Fibroblast of the aortic adventitia (primary cell): ENCODE data around the gene RASSF7. TPM values are rescaled to one million over a fixed set of nuclear protein-coding genes. Genes with fewer than 3 reads are reported as not detected.

Experiments used
- DNase-seq: peaks from one replicate; pipeline ENCODE4 v3.0.0-alpha.2; 2010; ENCODE audit warnings: low read depth
- H3K4me3 ChIP-seq: 2 replicates; pipeline ENCODE4 v1.5.1; 2011; ENCODE audit warnings: low read depth, mild to moderate bottlenecking, control low read depth, low read length, moderate library complexity
- CTCF ChIP-seq: IDR thresholded peaks from 2 replicates; pipeline ENCODE4 v1.5.1; 2011; ENCODE audit warnings: mild to moderate bottlenecking, low read length, control low read depth, inconsistent platforms; ENCODE audit not compliant: insufficient read depth
- total RNA-seq: library from RNA; depleted of rRNA; stranded (reverse); fragments of >200 nt; gene quantifications from 2 replicates; pipeline ENCODE4 v1.2.3, GENCODE V29; 2012; ENCODE audit warnings: low replicate concordance

RASSF7 gene
- total RNA-seq, 1 donor, result 1.6 TPM

DNA sequence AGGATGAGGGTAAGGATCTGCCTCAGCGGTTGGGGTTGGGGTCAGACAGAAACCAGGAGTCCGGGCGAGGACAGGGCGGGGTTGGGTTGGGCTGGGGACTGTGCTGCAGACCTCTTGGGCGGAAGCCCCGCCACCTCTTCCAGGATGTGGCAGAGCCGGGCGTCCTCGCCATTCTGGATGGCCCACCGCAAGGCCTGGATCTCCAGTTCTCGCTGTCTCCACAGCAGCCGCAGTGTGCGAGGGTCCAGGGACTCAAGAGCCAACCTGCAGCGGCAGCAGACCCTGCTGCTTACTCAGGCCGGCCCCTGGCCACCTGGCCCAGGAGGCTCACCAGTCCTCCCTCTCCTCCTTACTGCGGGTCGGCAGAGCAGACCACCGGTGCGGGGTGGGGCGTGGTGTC lies 2.3 kb upstream of the RASSF7 start:
- no peak for DNase-seq
- no peak for TF ChIP-seq CTCF
- no peak overlapping the region for H3K4me3 ChIP-seq

DNA sequence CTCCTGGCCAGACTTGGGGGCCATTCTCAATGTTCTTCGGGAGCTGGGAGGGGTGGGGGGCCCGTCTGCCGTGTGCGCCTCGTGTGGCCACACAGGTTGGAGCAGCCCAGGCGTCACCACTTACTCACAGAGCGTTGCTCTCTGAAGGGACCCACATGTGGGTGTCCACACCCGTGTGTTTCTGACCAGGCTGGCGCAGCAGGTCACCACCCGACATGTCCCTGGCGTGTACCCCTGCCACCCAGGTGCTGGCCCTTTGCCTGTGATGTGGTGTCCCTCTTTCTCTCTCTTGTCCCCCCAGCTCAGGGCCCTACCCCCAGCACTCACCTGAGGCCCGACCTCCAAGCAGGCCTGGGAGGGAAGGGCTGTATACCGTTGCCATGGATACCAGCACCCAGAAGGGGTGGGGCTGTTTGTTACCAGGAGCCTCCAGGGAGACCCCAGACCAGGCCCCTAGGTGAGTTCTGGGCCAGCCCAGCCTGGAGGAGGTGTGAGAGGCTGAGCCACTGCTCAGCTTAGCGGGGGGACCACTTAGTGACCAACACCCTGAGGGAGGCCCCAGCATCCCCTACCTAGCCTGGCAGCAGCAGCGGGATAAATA lies 1.6 kb upstream of the RASSF7 start:
- no peak for TF ChIP-seq CTCF
- no peak for DNase-seq
- H3K4me3 ChIP-seq, result no peak overlapping the region

DNA sequence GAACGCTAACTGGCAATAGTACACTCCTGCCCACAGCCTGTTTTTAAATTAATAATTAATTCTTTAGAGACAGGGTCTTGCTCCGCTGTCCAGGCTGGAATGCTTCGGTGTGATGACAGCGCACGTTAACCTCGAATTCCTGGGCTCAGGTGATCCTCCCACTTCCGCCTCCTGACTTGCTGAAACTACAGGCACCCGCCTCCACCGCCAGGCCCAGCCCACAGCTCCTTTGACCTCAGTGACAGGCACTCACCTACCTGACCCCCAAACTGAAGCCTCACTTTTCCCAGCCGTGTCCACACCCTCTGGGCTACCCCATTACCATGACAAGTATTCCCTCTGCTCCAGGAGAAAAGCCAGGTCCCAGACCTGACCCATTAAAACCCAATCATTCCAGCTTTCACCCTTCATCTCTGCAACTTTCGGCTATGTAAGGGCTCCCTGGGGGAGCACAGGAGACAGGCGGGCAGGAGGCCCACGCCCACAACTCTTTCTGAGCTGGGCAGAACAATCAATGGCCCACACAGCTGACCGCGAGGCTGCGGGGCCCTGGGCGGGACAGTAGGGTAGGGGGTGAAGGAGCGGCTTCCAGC lies 962 bp upstream of the RASSF7 start:
- TF ChIP-seq CTCF, result no peak
- no peak for DNase-seq
- H3K4me3 ChIP-seq, result no peak overlapping the region

- no peak for DNase-seq
Measured at GRCh38 chr11:561148-562003, 606 bp downstream of the RASSF7 start.

DNA sequence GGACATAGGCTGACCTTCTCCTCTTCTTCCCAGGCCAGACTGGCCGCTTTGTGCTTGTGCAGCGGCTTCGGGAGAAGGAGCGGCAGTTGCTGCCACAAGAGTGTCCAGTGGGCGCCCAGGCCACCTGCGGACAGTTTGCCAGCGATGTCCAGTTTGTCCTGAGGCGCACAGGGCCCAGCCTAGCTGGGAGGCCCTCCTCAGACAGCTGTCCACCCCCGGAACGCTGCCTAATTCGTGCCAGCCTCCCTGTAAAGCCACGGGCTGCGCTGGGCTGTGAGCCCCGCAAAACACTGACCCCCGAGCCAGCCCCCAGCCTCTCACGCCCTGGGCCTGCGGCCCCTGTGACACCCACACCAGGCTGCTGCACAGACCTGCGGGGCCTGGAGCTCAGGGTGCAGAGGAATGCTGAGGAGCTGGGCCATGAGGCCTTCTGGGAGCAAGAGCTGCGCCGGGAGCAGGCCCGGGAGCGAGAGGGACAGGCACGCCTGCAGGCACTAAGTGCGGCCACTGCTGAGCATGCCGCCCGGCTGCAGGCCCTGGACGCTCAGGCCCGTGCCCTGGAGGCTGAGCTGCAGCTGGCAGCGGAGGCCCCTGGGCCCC lies 1.4 kb downstream of the RASSF7 start:
- DNase-seq, result no peak
- H3K4me3 ChIP-seq, result no peak overlapping the region
- TF ChIP-seq CTCF, result no peak

More at GRCh38 chr11:561148-562003, 606 bp downstream of the RASSF7 start:
- TF ChIP-seq CTCF, result no peak
- peak overlapping the region; percentile 69 for H3K4me3 ChIP-seq

- H3K4me3 ChIP-seq, result no peak overlapping the region
- no peak for TF ChIP-seq CTCF
- DNase-seq, result no peak
Measured at GRCh38 chr11:563066-563811, 2.5 kb downstream of the RASSF7 start.
